B cell (primary cell): ENCODE results near the gene KIF13A.

Experiments
- CTCF ChIP-seq: fragments of 200-600 bp; IDR thresholded peaks from one replicate; pipeline ENCODE4 v1.8.0; 2022; ENCODE audit warnings: antibody characterized with exemption, mild to moderate bottlenecking
- EZH2 ChIP-seq: IDR thresholded peaks from 2 replicates; pipeline ENCODE4 v1.6.1; 2012; ENCODE audit warnings: borderline replicate concordance, low read depth, mild to moderate bottlenecking, moderate library complexity, low read length; ENCODE audit not compliant: insufficient read depth, poor library complexity, severe bottlenecking

DNA sequence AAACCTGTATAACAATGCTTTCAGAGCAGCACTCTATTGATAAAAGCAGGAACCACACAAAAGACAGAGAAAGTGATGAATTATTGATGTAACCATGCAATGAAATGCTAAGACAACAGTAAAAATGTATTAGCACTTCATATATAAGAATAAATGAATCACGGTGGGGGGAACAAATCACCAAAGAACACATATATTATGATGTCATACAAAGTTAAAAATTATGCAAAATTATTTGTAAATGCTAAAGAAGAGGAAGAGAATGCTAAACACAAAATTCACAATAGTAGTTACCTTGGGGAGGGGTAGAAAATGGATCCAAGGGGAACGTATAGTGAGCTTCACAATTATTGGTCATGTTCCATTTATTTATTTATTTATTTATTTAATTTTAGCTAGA is 133.9 kb downstream of the KIF13A start:
- TF ChIP-seq CTCF (no peak), EZH2 (no peak)
